ENCODE results near the gene EPS8L2. TPM values are rescaled to one million over a fixed set of nuclear protein-coding genes. Genes with fewer than 3 reads are reported as not detected.

EPS8L2 gene
- total and polyA plus RNA-seq, 2 of the 8 experiments (the other 6 are each of a cell fraction or from before 2014, with no cell fraction given) = 38.5 to 57.0 TPM

DNA sequence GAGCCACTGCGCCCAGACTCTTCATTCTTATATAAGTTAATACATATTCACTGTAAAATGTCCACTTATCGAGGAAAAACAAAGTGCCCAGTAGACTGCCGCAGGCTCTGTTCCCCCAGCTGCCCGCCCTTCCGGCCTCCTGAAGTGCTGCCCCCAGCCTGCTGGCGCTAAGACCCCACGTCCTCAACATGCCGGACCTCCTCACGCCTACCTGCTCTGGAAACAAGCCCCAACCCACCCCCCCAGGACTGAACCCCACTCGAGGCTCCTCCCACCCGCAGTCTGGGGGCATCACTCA lies 70.2 kb downstream of the EPS8L2 start (continued):
- TF ChIP-seq SP2 (IDR thresholded peaks at IDR 0.05; ENCODE audit: low read length) = no peak

Data from H1 (cell line).